HepG2 (cell line): Measurements from ENCODE around the gene ZNF814. TPM values are rescaled to one million over a fixed set of nuclear protein-coding genes. Genes with fewer than 3 reads are reported as not detected.

ENCODE experiments used
- FOXO1 ChIP-seq: sonication (generic); formaldehyde crosslinking; IDR thresholded peaks from 2 replicates; pipeline ENCODE4 v1.4.0; 2020; ENCODE audit warnings: missing genetic modification reagents
- HES4 ChIP-seq: sonication (generic); formaldehyde crosslinking; IDR thresholded peaks from 2 replicates; pipeline ENCODE4 v1.9.0; 2021; ENCODE audit warnings: mild to moderate bottlenecking, missing genetic modification reagents, borderline replicate concordance
- HOXA9 ChIP-seq: sonication (generic); formaldehyde crosslinking; IDR thresholded peaks from 2 replicates; pipeline ENCODE4 v1.8.1; 2022; ENCODE audit warnings: missing genetic modification reagents, mild to moderate bottlenecking, moderate library complexity, borderline replicate concordance
- KAT7 ChIP-seq: IDR thresholded peaks from 2 replicates; pipeline ENCODE4 v1.6.1; 2018; ENCODE audit warnings: borderline replicate concordance, missing compliant biosample characterization
- MED1 ChIP-seq: sonication (generic); formaldehyde crosslinking; IDR thresholded peaks from 2 replicates; pipeline ENCODE4 v1.4.0; 2020; ENCODE audit warnings: missing genetic modification reagents
- MEF2D ChIP-seq: sonication (generic); formaldehyde crosslinking; IDR thresholded peaks from 2 replicates; pipeline ENCODE4 v1.5.1; 2020; ENCODE audit warnings: mild to moderate bottlenecking, missing genetic modification reagents
- PTBP1 ChIP-seq: fragments of 200-400 bp; formaldehyde crosslinking; IDR thresholded peaks from 2 replicates; pipeline ENCODE4 v1.6.1; 2018; ENCODE audit warnings: low read length, low read depth; ENCODE audit not compliant: poor library complexity, severe bottlenecking
- SALL1 ChIP-seq: sonication (generic); formaldehyde crosslinking; IDR thresholded peaks from 2 replicates; pipeline ENCODE4 v1.8.0; 2022; ENCODE audit warnings: mild to moderate bottlenecking, missing genetic modification reagents
- SOX13 ChIP-seq, 3 experiments: fragments of 450-650 bp in 1 of 3; sonication (generic) in 1 of 3; formaldehyde crosslinking in 1 of 3; IDR thresholded peaks in 2 of 3; conservative IDR thresholded peaks in 1 of 3; 2 replicates each; pipeline versions ENCODE4 v1.5.0 to v1.6.1; 2016 to 2020; ENCODE audit warnings: antibody characterized with exemption in 1 of 3, mild to moderate bottlenecking in 1 of 3, missing compliant biosample characterization in 1 of 3, missing genetic modification reagents in 1 of 3, moderate library complexity in 1 of 3
- TCF7L2 ChIP-seq: IDR thresholded peaks from 2 replicates; pipeline ENCODE4 v1.6.1; 2011; ENCODE audit warnings: mild to moderate bottlenecking, low read depth, low read length, moderate library complexity
- THAP9 ChIP-seq: sonication (generic); formaldehyde crosslinking; IDR thresholded peaks from 2 replicates; pipeline ENCODE4; 2020; ENCODE audit warnings: missing genetic modification reagents, mild to moderate bottlenecking, borderline replicate concordance
- ZBTB3 ChIP-seq: sonication (generic); formaldehyde crosslinking; IDR thresholded peaks from 2 replicates; pipeline ENCODE4 v1.4.0; 2020; ENCODE audit warnings: low read depth, mild to moderate bottlenecking, moderate library complexity, missing genetic modification reagents, borderline replicate concordance
- ZBTB38 ChIP-seq: sonication (generic); formaldehyde crosslinking; IDR thresholded peaks from 2 replicates; pipeline ENCODE4 v1.5.1; 2020; ENCODE audit warnings: mild to moderate bottlenecking, missing genetic modification reagents
- ZFP37 ChIP-seq: sonication (generic); formaldehyde crosslinking; IDR thresholded peaks from 2 replicates; pipeline ENCODE4 v1.4.0; 2020; ENCODE audit warnings: missing genetic modification reagents, borderline replicate concordance
- ZNF205 ChIP-seq: IDR thresholded peaks from 2 replicates; pipeline ENCODE4 v1.6.1; 2018; ENCODE audit warnings: missing biosample characterization, missing genetic modification reagents
- ZNF616 ChIP-seq: sonication (generic); formaldehyde crosslinking; IDR thresholded peaks from 2 replicates; pipeline ENCODE4 v1.5.0; 2020; ENCODE audit warnings: low read depth, mild to moderate bottlenecking, missing genetic modification reagents
- ZNF768 ChIP-seq: sonication (generic); formaldehyde crosslinking; IDR thresholded peaks from 2 replicates; pipeline ENCODE4 v1.4.0; 2020; ENCODE audit warnings: missing genetic modification reagents
- ZNF782 ChIP-seq: sonication (generic); formaldehyde crosslinking; IDR thresholded peaks from 2 replicates; pipeline ENCODE4 v1.4.0; 2020; ENCODE audit warnings: missing genetic modification reagents, mild to moderate bottlenecking, borderline replicate concordance
- polyA plus RNA-seq, 8 experiments: library from polyadenylated mRNA; depleted of rRNA in 3 of 8; stranded (reverse) in 7 of 8; unstranded in 1 of 8; fragments of >200 nt; fragmentation: Illumina TruSeq in 4 of 8; extraction: Trizol in 4 of 8; gene quantifications; 2 replicates each; pipeline versions ENCODE4 v1.2.1 to v1.2.3, GENCODE V29; 2011 to 2016; ENCODE audit warnings: low read depth in 4 of 8, missing spikeins in 1 of 8, mixed read lengths in 1 of 8; ENCODE audit not compliant: insufficient read depth in 1 of 8
- total RNA-seq, 5 experiments: library from RNA; depleted of rRNA; stranded (reverse); fragments of >200 nt; fragmentation: Illumina TruSeq; extraction: Trizol; gene quantifications; 2 replicates each; pipeline ENCODE4 v1.2.3, GENCODE V29; 2016; ENCODE audit warnings: low read depth in 1 of 5
- TF ChIP-seq, protein P1 (sequence below): sonication (generic); formaldehyde crosslinking; IDR thresholded peaks from 2 replicates; pipeline ENCODE4 v1.4.0; 2020; ENCODE audit warnings: missing genetic modification reagents

Gene ZNF814
- total and polyA plus RNA-seq, 2 of the 13 experiments (the other 11 are each of a cell fraction or from before 2014, with no cell fraction given), result 2.5 to 3.4 TPM

DNA sequence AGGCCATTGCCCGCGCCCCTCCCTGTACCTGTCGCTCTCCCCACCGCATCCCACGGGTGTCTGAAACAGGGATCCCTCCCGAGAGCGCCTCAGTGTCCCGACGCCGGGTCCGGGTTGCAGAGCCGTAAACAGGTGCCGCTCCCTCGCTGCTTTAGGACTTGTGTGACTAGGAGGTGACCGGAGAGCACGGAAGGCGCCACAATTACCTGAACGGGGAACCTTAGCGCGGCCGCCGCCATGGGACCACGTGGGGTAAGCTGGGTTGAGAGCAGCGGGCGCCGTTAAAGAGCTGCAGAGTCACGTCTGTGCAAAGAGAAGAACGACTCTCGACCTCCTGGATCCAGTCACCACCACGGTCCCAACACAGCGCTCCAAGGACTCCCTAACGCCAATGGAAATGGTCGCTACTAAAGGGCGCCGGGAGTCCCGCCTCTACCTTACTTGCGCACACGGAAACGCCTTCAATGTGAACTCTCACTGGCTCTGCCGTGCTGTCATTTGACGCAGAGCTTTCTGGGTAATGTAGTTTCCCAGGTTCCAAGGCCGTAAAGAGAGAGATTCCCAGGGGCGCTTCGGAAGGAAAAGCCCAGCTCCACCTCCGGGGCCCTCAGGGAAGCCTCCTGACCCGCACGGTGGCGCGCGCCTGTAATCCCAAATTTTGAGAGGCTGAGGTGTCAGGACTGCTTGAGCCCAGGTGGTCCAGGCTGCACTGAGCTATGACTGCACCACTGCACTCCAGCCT, 74.2 kb downstream of the ZNF814 start, which contains the start of gene ZNF552 (continued):
- TF ChIP-seq, protein P1, sequence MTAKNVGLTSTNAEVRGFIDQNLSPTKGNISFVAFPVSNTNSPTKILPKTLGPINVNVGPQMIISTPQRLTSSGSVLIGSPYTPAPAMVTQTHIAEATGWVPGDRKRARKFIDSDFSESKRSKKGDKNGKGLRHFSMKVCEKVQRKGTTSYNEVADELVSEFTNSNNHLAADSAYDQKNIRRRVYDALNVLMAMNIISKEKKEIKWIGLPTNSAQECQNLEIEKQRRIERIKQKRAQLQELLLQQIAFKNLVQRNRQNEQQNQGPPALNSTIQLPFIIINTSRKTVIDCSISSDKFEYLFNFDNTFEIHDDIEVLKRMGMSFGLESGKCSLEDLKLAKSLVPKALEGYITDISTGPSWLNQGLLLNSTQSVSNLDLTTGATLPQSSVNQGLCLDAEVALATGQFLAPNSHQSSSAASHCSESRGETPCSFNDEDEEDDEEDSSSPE, result 0 out of 2 replicates have a peak, but pooled peaks have one; percentile 25
- TF ChIP-seq MED1 (peak; percentile 42), PTBP1 (no peak), ZBTB3 (CRISPR knock-in tag) (no peak), ZFP37 (no peak), HES4 (0 out of 2 replicates have a peak, but pooled peaks have one; percentile 46), FOXO1 (no peak), ZNF205 (CRISPR knock-in tag) (peak; percentile 22; the same call in 1 of the 2 replicates), THAP9 (CRISPR knock-in tag) (peak; percentile 83; the same call in 1 of the 2 replicates), ZNF616 (CRISPR knock-in tag) (no peak), ZNF768 (peak; percentile 24; the same call in 1 of the 2 replicates), ZBTB38 (no peak), SOX13 (IDR thresholded peaks at IDR 0.05) (no peak), SOX13 (CRISPR knock-in tag; conservative IDR thresholded peaks at IDR 0.05 in 1 of 2, IDR thresholded peaks at IDR 0.05 in 1 of 2) (0 out of 4 replicates have a peak, but pooled peaks of 1 of the 2 experiments have one; percentile 2), MEF2D (CRISPR knock-in tag) (no peak; the same call in 1 of the 2 replicates), HOXA9 (CRISPR knock-in tag) (no peak), SALL1 (CRISPR knock-in tag) (peak; percentile 73), TCF7L2 (no peak), ZNF782 (CRISPR knock-in tag) (0 out of 2 replicates have a peak, but pooled peaks have one; percentile 40), KAT7 (CRISPR knock-in tag) (no peak)
